GM23338 (cell line): Measurements from ENCODE around the gene RASGRP3. TPM values are rescaled to one million over a fixed set of nuclear protein-coding genes. Genes with fewer than 3 reads are reported as not detected.
A peak's percentile ranks its signal among the peaks of the same experiment; 100 is the strongest.

ENCODE experiments used
- ATAC-seq: fragments of 200-7000 bp; cut with Tn5 transposase; 3 replicates; pipeline ENCODE4 v1.9.1; 2020
- DNase-seq: peaks from one replicate; pipeline ENCODE4 v3.0.0-alpha.2; 2015; ENCODE audit warnings: low spot score
- H2AFZ ChIP-seq: fragments of 200-600 bp; sonication (generic); 2 replicates; pipeline ENCODE4 v1.8.0; 2016; ENCODE audit warnings: antibody characterized with exemption, mild to moderate bottlenecking, moderate library complexity
- H3F3A ChIP-seq: fragments of 200-600 bp; sonication (generic); replicated peaks from 2 replicates; pipeline ENCODE4 v1.8.0; 2017; ENCODE audit warnings: antibody characterized with exemption, mixed run types, low read depth
- H3K27ac ChIP-seq: fragments of 200-600 bp; sonication (generic); 2 replicates; pipeline ENCODE4 v1.6.1; 2016; ENCODE audit warnings: low read depth
- H3K27me3 ChIP-seq: fragments of 200-600 bp; sonication (generic); 2 replicates; pipeline ENCODE4 v1.8.0; 2016; ENCODE audit warnings: mild to moderate bottlenecking, mixed run types, moderate library complexity; ENCODE audit not compliant: insufficient read depth
- H3K36me3 ChIP-seq: fragments of 200-600 bp; sonication (generic); 2 replicates; pipeline ENCODE4 v1.8.0; 2016; ENCODE audit warnings: mild to moderate bottlenecking; ENCODE audit not compliant: insufficient read depth
- H3K4me1 ChIP-seq: fragments of 200-600 bp; sonication (generic); 2 replicates; pipeline ENCODE4 v1.8.0; 2016; ENCODE audit warnings: mild to moderate bottlenecking, moderate library complexity; ENCODE audit not compliant: insufficient read depth
- H3K4me2 ChIP-seq: fragments of 200-600 bp; sonication (generic); 2 replicates; pipeline ENCODE4 v1.7.1; 2017; ENCODE audit warnings: mixed run types
- H3K4me3 ChIP-seq: fragments of 200-600 bp; sonication (generic); 2 replicates; pipeline ENCODE4 v1.6.1; 2016; ENCODE audit warnings: mixed run types
- H3K79me2 ChIP-seq: fragments of 200-600 bp; sonication (generic); replicated peaks from 2 replicates; pipeline ENCODE4 v1.8.0; 2017; ENCODE audit warnings: mild to moderate bottlenecking; ENCODE audit not compliant: insufficient read depth
- H3K9me2 ChIP-seq: fragments of 200-600 bp; sonication (generic); 2 replicates; pipeline ENCODE4 v1.8.0; 2017; ENCODE audit not compliant: insufficient read depth
- H4K20me1 ChIP-seq: fragments of 200-600 bp; sonication (generic); replicated peaks from 2 replicates; pipeline ENCODE4 v1.8.0; 2017; ENCODE audit warnings: mild to moderate bottlenecking; ENCODE audit not compliant: insufficient read depth
- H3K27ac Mint-ChIP-seq: 2 replicates; pipeline ENCODE4 v1.8.0; 2020; ENCODE audit warnings: inconsistent platforms, mild to moderate bottlenecking, moderate library complexity, mixed read lengths
- H3K27me3 Mint-ChIP-seq: 3 replicates; pipeline ENCODE4 v1.8.0; 2022; ENCODE audit warnings: low read depth, mild to moderate bottlenecking, moderate library complexity, mixed read lengths, inconsistent platforms; ENCODE audit not compliant: insufficient read depth, poor library complexity
- H3K36me3 Mint-ChIP-seq: 3 replicates; pipeline ENCODE4 v1.8.0; 2021; ENCODE audit warnings: low read depth, mild to moderate bottlenecking, inconsistent platforms, moderate library complexity, mixed read lengths
- H3K4me1 Mint-ChIP-seq: 3 replicates; pipeline ENCODE4 v1.8.0; 2020; ENCODE audit warnings: mild to moderate bottlenecking, inconsistent platforms, mixed read lengths
- H3K4me3 Mint-ChIP-seq: 3 replicates; pipeline ENCODE4 v1.8.0; 2021; ENCODE audit warnings: moderate library complexity, mild to moderate bottlenecking, inconsistent platforms, mixed read lengths
- H3K9me3 Mint-ChIP-seq: 3 replicates; pipeline ENCODE4 v1.8.0; 2020; ENCODE audit warnings: moderate library complexity, mild to moderate bottlenecking, inconsistent platforms, mixed read lengths
- CREB1 ChIP-seq: fragments of 250-450 bp; sonication (Bioruptor Pico); IDR thresholded peaks from 2 replicates; pipeline ENCODE4 v1.5.0; 2020; ENCODE audit warnings: low read depth, mild to moderate bottlenecking, moderate library complexity
- CTCF ChIP-seq, 2 experiments: fragments of 200-600 bp in 1 of 2; sonication (generic) in 1 of 2; conservative IDR thresholded peaks; 2 replicates each; pipeline versions ENCODE4 v1.5.1 to v1.6.1; 2016 to 2017; ENCODE audit warnings: antibody characterized with exemption in 2 of 2, low read depth in 2 of 2, mild to moderate bottlenecking in 2 of 2, moderate library complexity in 1 of 2
- ETS1 ChIP-seq: IDR thresholded peaks from 2 replicates; pipeline ENCODE4 v1.6.1; 2016; ENCODE audit warnings: antibody characterized with exemption
- EZH2 ChIP-seq: fragments of 200-600 bp; sonication (generic); IDR thresholded peaks from one replicate; pipeline ENCODE4 v1.8.0; 2017; ENCODE audit warnings: antibody characterized with exemption, mild to moderate bottlenecking, low read depth; ENCODE audit not compliant: unreplicated experiment
- EZH2phosphoT487 ChIP-seq: fragments of 200-600 bp; sonication (generic); IDR thresholded peaks from one replicate; pipeline ENCODE4 v1.8.1; 2018; ENCODE audit warnings: antibody characterized with exemption; ENCODE audit not compliant: unreplicated experiment
- JUNB ChIP-seq: IDR thresholded peaks from one replicate; pipeline ENCODE4 v1.6.1; 2016; ENCODE audit warnings: antibody characterized with exemption; ENCODE audit not compliant: unreplicated experiment
- NANOG ChIP-seq: IDR thresholded peaks from 2 replicates; pipeline ENCODE4 v1.6.1; 2016; ENCODE audit warnings: antibody characterized with exemption, borderline replicate concordance
- POLR2AphosphoS5 ChIP-seq: IDR thresholded peaks from 2 replicates; pipeline ENCODE4 v1.6.1; 2016; ENCODE audit warnings: antibody characterized with exemption, low read depth
- REST ChIP-seq: IDR thresholded peaks from one replicate; pipeline ENCODE4 v1.6.1; 2018; ENCODE audit warnings: antibody characterized with exemption; ENCODE audit not compliant: unreplicated experiment
- STAT1 ChIP-seq: IDR thresholded peaks from one replicate; pipeline ENCODE4 v1.6.1; 2016; ENCODE audit warnings: antibody characterized with exemption; ENCODE audit not compliant: unreplicated experiment
- ZNF331 ChIP-seq: fragments of 250-450 bp; sonication (Bioruptor Pico); IDR thresholded peaks from 2 replicates; pipeline ENCODE4 v1.5.0; 2020; ENCODE audit warnings: low read depth, mild to moderate bottlenecking, moderate library complexity
- ZNF462 ChIP-seq: fragments of 250-450 bp; sonication (Bioruptor Pico); IDR thresholded peaks from 2 replicates; pipeline ENCODE4 v1.5.0; 2020; ENCODE audit warnings: mild to moderate bottlenecking, moderate library complexity
- polyA plus RNA-seq: library from polyadenylated mRNA; unstranded; fragments of >200 nt; fragmentation: Nextera tagmentation; extraction: Ambion mirVana; gene quantifications from 2 replicates; pipeline ENCODE4 v1.2.1, GENCODE V29; 2016
- total RNA-seq: library from RNA; depleted of rRNA; stranded (reverse); fragments of >200 nt; shearing (Covaris generic); gene quantifications from 2 replicates; pipeline ENCODE4 v1.2.3, GENCODE V29; 2014

The RASGRP3 gene
- total and polyA plus RNA-seq, 2 experiments from 2014 or later = 0.19 to 0.69 TPM

- DNase-seq (no peak), ATAC-seq (no peak)
- Mint-ChIP-seq H3K4me1 (peaks cover 26% of the 10 kb centered on the region), H3K27ac (peak overlapping the region; percentile 89; the same call in 1 of the 2 replicates), H3K4me3 (no peak overlapping the region), H3K9me3 (no peaks in the 10 kb centered on the region; the same call in 2 of the 3 replicates), H3K27me3 (peaks cover 2% of the 10 kb centered on the region), H3K36me3 (peaks cover 5% of the 10 kb centered on the region; the same call in 2 of the 3 replicates)
- TF ChIP-seq NANOG = no peak
- no peak for TF ChIP-seq ZNF462
- TF ChIP-seq CTCF (conservative IDR thresholded peaks at IDR 0.05; ENCODE audit: low read depth in 2 of 2) = no peak
- no peak for TF ChIP-seq JUNB
- TF ChIP-seq REST = no peak
- no peak for TF ChIP-seq ETS1
- no peak for TF ChIP-seq POLR2AphosphoS5
- no peak for TF ChIP-seq EZH2
- no peak for TF ChIP-seq EZH2phosphoT487
- no peak for TF ChIP-seq CREB1
- no peak for TF ChIP-seq STAT1
- TF ChIP-seq ZNF331 = no peak
- no peaks in the 10 kb centered on the region for H4K20me1 ChIP-seq
- H3K27me3 ChIP-seq = no peaks in the 10 kb centered on the region
- no peaks in the 10 kb centered on the region for H3F3A ChIP-seq
- H3K36me3 ChIP-seq = no peaks in the 10 kb centered on the region; the same call in 1 of the 2 replicates
- peaks cover 29% of the 10 kb centered on the region for H3K4me1 ChIP-seq
- no peaks in the 10 kb centered on the region for H3K9me2 ChIP-seq
- H3K4me3 ChIP-seq = no peak overlapping the region
- no peak overlapping the region for H3K4me2 ChIP-seq
- H2AFZ ChIP-seq = no peak overlapping the region
- no peaks in the 10 kb centered on the region for H3K79me2 ChIP-seq
- peak overlapping the region; percentile 30 for H3K27ac ChIP-seq
These were observed 79.2 kb downstream of the RASGRP3 start for GRCh38 chr2:33555681-33556080.
